ENCODE measurements around the gene SLC15A4. TPM values are rescaled to one million over a fixed set of nuclear protein-coding genes. Genes with fewer than 3 reads are reported as not detected.
"Not testable (repeated sequence)": the region's sequence is repeated elsewhere in the genome, so short reads cannot be mapped to it uniquely, and the experiment has no call there.

Gene SLC15A4
- total and polyA plus RNA-seq, 2 donors = 20.5 to 37.5 TPM

GRCh38 chr12:128852885-128853599 is 29.3 kb upstream of the SLC15A4 start, which contains the start of gene GLT1D1:
Gene GLT1D1 (plus strand): TSS chr12:128853478. CDS start chr12:128853582, 104 bp downstream.
- DNase-seq (ENCODE audit: extremely low spot score) = no peak
- 23% methylated on average over 56 of the region's 56 CpGs for WGBS
- Histone ChIP-seq H3K27ac (ENCODE audit: low read depth) (no peak within 1 kb of the TSS), H3K4me1 (ENCODE audit: insufficient read depth) (no peaks in the 10 kb centered on the region), H3K4me3 (ENCODE audit: low read depth, low read length) (no peak within 1 kb of the TSS), H3K36me3 (ENCODE audit: insufficient read depth) (no peaks in the 10 kb centered on the region)

- Histone ChIP-seq H3K4me3 (ENCODE audit: low read depth, low read length) (no peak overlapping the region), H3K4me1 (ENCODE audit: insufficient read depth) (no peaks in the 10 kb centered on the region), H3K36me3 (ENCODE audit: insufficient read depth) (no peaks in the 10 kb centered on the region), H3K27ac (ENCODE audit: low read depth) (no peak overlapping the region)
- 74% methylated on average over 8 of the region's 8 CpGs for WGBS
- DNase-seq (ENCODE audit: extremely low spot score) = no peak
Observed at GRCh38 chr12:128852026-128852698, 28.4 kb upstream of the SLC15A4 start.

GRCh38 chr12:128851429-128851828 is 27.7 kb upstream of the SLC15A4 start:
- not testable (repeated sequence) for H3K4me3 ChIP-seq (ENCODE audit: low read depth, low read length); H3K36me3 ChIP-seq (ENCODE audit: insufficient read depth); DNase-seq (ENCODE audit: extremely low spot score); H3K4me1 ChIP-seq (ENCODE audit: insufficient read depth); H3K27ac ChIP-seq (ENCODE audit: low read depth)
- WGBS = 83% methylated on average over 7 of the region's 7 CpGs

GRCh38 chr12:128850400-128850799 is 26.6 kb upstream of the SLC15A4 start:
- Histone ChIP-seq H3K36me3 (ENCODE audit: insufficient read depth) (no peaks in the 10 kb centered on the region), H3K4me3 (ENCODE audit: low read depth, low read length) (no peak overlapping the region), H3K4me1 (ENCODE audit: insufficient read depth) (no peaks in the 10 kb centered on the region), H3K27ac (ENCODE audit: low read depth) (no peak overlapping the region)
- no peak for DNase-seq (ENCODE audit: extremely low spot score)
- WGBS = 68% methylated on average over 3 of the region's 3 CpGs

DNA sequence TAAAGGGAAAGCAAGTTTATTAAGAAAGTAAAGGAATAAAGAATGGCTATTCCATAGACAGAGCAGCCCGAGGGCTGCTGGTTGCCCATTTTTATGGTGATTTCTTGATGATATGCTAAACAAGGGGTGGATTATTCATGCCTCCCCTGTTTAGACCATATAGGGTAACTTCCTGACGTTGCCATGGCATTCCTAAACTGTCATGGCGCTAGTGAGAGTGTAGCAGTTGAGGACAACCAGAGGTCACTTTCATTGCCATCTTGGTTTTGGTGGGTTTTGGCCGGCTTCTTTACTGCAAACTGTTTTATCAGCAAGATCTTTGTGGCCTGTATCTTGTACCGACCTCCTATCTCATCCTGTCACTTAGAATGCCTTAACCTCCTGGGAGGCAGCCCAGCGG is 26.0 kb upstream of the SLC15A4 start:
- H3K36me3 ChIP-seq (ENCODE audit: insufficient read depth); H3K4me3 ChIP-seq (ENCODE audit: low read depth, low read length); H3K27ac ChIP-seq (ENCODE audit: low read depth); DNase-seq (ENCODE audit: extremely low spot score); H3K4me1 ChIP-seq (ENCODE audit: insufficient read depth): not testable (repeated sequence)
- 47% methylated on average over 6 of the region's 6 CpGs for WGBS

DNA sequence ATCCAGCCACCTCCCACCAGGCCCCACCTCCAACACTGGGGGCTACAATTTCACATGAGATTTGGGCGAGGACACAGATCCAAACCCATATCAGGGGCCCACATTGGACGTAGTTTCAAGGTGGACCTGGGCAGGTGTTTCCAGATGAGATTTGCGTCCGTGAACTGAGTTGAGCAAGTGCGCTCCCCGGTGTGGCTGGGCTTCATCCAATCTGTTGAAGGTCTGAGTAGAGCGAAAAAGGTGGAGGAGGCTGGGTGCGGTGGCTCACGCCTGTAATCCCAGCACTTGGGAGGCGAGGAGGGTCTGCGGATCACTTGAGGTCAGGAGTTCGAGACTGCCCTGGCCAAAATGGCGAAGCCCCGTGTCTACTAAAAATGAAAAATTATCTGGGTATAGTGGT is 24.6 kb upstream of the SLC15A4 start:
- Histone ChIP-seq H3K4me1 (ENCODE audit: insufficient read depth) (no peaks in the 10 kb centered on the region), H3K4me3 (ENCODE audit: low read depth, low read length) (no peak overlapping the region), H3K36me3 (ENCODE audit: insufficient read depth) (no peaks in the 10 kb centered on the region), H3K27ac (ENCODE audit: low read depth) (no peak overlapping the region)
- WGBS = 96% methylated on average over 14 of the region's 14 CpGs
- no peak for DNase-seq (ENCODE audit: extremely low spot score)

GRCh38 chr12:128846671-128847070 is 22.9 kb upstream of the SLC15A4 start:
- not testable (repeated sequence) for DNase-seq (ENCODE audit: extremely low spot score); H3K27ac ChIP-seq (ENCODE audit: low read depth); H3K4me3 ChIP-seq (ENCODE audit: low read depth, low read length); H3K4me1 ChIP-seq (ENCODE audit: insufficient read depth); H3K36me3 ChIP-seq (ENCODE audit: insufficient read depth)
- WGBS = 93% methylated on average over 27 of the region's 27 CpGs

DNA sequence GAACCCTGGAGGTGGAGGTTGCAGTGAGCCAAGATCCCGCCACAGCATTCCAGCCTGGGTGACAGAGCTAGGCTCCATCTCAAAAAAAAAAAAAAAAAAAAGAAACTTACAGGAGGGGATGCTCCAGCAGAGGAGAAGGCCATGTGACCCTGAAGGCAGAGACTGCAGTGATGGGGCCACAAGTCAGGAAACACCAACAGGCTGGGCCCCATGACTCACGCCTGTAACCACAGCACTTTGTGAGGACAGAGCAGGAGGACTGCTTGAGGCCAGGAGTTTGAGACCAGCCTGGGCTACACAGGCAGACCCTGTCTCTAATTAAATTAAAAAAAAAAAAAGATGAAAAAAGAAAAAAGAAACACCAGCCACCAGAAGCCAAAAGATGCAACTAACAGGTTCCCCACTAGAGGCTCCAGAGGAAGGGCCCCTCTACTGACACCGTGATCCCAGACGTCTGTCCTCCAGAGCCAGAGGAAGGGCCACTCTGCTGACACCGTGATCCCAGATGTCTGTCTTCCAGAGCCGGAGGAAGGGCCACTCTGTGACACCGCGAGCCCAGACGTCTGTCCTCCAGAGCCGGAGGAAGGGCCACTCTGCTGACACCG is 20.4 kb upstream of the SLC15A4 start:
- Histone ChIP-seq H3K27ac (ENCODE audit: low read depth) (no peak overlapping the region), H3K4me3 (ENCODE audit: low read depth, low read length) (no peak overlapping the region), H3K36me3 (ENCODE audit: insufficient read depth) (no peaks in the 10 kb centered on the region), H3K4me1 (ENCODE audit: insufficient read depth) (no peaks in the 10 kb centered on the region)
- no peak for DNase-seq (ENCODE audit: extremely low spot score)
- WGBS = 70% methylated on average over 11 of the region's 11 CpGs

GRCh38 chr12:128843538-128843937 is 19.8 kb upstream of the SLC15A4 start:
- Histone ChIP-seq H3K4me1 (ENCODE audit: insufficient read depth) (no peaks in the 10 kb centered on the region), H3K4me3 (ENCODE audit: low read depth, low read length) (no peak overlapping the region), H3K36me3 (ENCODE audit: insufficient read depth) (no peaks in the 10 kb centered on the region), H3K27ac (ENCODE audit: low read depth) (no peak overlapping the region)
- DNase-seq (ENCODE audit: extremely low spot score) = no peak
- WGBS = 87% methylated on average over 4 of the region's 4 CpGs

DNA sequence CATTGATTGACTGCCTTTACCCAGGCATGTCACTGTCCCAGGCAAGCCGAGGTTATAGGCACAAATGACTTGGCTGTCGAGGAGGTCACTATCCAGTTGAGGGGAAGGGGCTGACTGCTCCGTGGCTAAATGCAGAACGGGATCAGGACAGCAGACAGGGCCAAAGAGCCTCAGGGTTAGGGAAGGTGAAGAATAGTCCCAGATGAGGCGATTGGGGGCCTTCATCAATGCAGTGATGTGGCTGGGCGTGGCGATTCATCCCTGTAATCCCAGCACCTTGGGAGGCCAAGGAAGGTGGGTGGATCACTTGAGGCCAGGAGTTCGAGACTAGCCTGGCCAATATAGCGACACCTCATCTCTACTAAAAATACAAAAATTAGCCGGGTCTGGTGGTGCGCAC is 18.8 kb upstream of the SLC15A4 start:
- H3K36me3 ChIP-seq (ENCODE audit: insufficient read depth) = no peaks in the 10 kb centered on the region
- no peaks in the 10 kb centered on the region for H3K4me1 ChIP-seq (ENCODE audit: insufficient read depth)
- no peak overlapping the region for H3K4me3 ChIP-seq (ENCODE audit: low read depth, low read length)
- H3K27ac ChIP-seq (ENCODE audit: low read depth) = no peak overlapping the region
- no peak for DNase-seq (ENCODE audit: extremely low spot score)
- WGBS = 90% methylated on average over 11 of the region's 11 CpGs

DNA sequence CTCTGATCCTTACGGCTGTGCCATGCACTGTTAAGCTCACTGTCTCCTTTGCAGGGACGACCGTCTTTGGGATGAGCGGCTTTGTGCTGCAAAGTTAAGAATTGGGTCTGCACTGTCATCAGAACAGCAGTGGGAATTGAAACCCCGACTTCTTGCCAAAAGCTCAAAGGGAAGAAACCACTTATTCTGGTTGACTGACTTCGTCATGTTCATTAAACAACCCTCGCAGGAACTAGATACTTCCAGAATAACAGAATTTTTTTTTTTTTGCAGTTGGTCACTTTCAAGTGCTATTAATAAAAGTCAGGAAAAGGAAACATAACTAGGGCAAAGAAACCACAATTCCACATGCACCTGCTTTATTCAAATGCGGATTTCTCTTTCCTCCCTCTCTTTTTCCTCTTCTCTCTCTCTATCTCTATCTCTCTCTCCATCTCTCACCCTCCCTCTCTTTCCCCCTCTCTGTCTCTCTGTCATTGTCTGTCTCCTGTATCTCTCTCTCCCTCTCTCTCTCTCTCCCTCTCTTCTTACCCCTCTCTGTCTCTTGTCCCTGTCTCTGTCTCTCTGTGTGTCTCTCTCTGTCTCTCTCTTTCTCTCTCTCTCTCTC is 17.2 kb upstream of the SLC15A4 start:
- 56% methylated on average over 8 of the region's 8 CpGs for WGBS
- H3K36me3 ChIP-seq (ENCODE audit: insufficient read depth) = no peaks in the 10 kb centered on the region
- no peak for DNase-seq (ENCODE audit: extremely low spot score)

GRCh38 chr12:128839885-128840284 is 16.1 kb upstream of the SLC15A4 start:
- H3K36me3 ChIP-seq (ENCODE audit: insufficient read depth); H3K4me3 ChIP-seq (ENCODE audit: low read depth, low read length); DNase-seq (ENCODE audit: extremely low spot score); H3K27ac ChIP-seq (ENCODE audit: low read depth); H3K4me1 ChIP-seq (ENCODE audit: insufficient read depth): not testable (repeated sequence)
- WGBS = 76% methylated on average over 12 of the region's 12 CpGs

More for the DNA sequence above, 17.2 kb upstream of the SLC15A4 start:
- Histone ChIP-seq H3K4me3 (ENCODE audit: low read depth, low read length) (no peak overlapping the region), H3K27ac (ENCODE audit: low read depth) (no peak overlapping the region), H3K4me1 (ENCODE audit: insufficient read depth) (no peaks in the 10 kb centered on the region)

GRCh38 chr12:128833418-128833817 is 9.7 kb upstream of the SLC15A4 start:
- WGBS = 98% methylated on average over 10 of the region's 10 CpGs
- Histone ChIP-seq H3K27ac (ENCODE audit: low read depth) (no peak overlapping the region), H3K4me1 (ENCODE audit: insufficient read depth) (no peaks in the 10 kb centered on the region), H3K4me3 (ENCODE audit: low read depth, low read length) (no peak overlapping the region), H3K36me3 (ENCODE audit: insufficient read depth) (no peaks in the 10 kb centered on the region)
- no peak for DNase-seq (ENCODE audit: extremely low spot score)

DNA sequence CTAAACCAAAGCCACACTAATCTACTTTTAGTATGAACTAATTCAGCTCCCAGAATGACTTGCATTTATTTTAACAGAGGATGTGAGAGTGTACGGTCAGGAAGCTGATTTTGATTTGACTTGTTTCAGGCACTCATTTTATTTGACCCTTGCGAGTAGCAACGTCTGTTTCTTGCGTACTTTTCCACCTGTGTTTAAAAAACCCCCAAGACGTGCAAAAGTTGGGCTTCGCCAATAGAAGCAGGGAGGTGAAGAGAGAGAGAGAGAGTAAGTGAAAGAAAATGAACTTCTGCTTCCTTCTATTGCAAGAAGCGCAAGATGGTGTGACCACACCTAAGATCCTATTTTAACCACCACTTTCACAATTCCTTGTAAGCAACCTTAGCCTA is 6.7 kb upstream of the SLC15A4 start:
- Histone ChIP-seq H3K27ac (ENCODE audit: low read depth) (no peak overlapping the region), H3K4me3 (ENCODE audit: low read depth, low read length) (no peak overlapping the region), H3K36me3 (ENCODE audit: insufficient read depth) (no peaks in the 10 kb centered on the region), H3K4me1 (ENCODE audit: insufficient read depth) (no peaks in the 10 kb centered on the region)
- no peak for DNase-seq (ENCODE audit: extremely low spot score)
- 73% methylated on average over 7 of the region's 7 CpGs for WGBS
